GM15510 (cell line): ENCODE data around the gene GNA15.

Source experiments
- POLR2A ChIP-seq: IDR thresholded peaks from 3 replicates; pipeline ENCODE4 v1.6.1; 2011; ENCODE audit warnings: borderline replicate concordance; ENCODE audit not compliant: insufficient read length; ENCODE audit errors: extremely low read depth

GNA15 gene

DNA sequence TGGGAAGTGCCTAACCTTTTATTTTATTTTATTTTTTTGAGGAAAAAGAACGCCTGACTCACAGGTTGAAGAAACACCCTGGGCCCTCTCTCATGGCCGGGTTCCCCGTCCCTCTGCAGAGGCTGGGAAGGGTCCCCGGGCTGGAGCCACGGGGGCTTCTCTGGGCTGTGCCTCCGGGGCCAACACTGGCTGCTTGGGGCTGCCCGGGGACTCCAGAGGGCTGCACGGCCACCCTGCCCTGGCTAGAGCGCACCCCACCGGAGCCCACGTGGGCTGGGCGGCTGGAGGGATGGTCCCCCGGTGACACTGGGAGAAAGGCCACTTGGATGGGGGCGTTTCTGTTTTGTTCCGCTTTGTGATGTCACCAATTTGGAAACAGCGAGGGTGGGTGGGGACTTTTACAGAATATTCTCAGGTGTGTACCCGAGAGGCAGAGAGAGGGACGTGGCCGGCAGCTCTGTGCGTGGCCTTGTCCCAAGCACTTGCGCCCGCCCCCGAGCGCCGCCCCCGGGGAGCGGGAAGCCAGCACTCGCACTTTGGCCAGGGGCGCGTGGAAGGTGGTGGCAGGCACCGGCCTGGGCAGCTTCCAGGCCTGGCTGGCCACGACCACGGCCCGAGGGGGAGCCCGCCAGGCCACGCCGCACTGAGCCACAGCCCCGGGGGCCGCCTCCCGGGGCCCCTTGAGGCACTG, 13.9 kb upstream of the GNA15 start:
- TF ChIP-seq POLR2A, result no peak

DNA sequence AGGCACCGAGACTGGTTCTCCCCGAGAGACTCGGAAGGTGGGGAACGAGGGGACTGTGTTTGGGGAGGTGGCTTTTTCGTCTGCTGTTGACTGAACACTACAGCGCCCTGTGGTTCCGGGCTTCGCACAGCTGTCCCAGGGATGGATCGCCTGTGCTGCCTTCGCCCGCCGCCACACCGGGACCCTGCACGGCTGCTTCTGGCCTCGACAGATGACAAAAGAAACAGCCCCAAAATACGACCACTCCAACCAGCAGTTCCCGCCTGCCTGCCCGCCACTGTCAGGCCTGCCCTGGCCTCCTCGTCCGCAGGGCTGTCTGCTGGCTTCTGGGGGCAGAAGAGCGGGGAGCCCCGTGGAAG, 13.3 kb upstream of the GNA15 start:
- no peak for TF ChIP-seq POLR2A

DNA sequence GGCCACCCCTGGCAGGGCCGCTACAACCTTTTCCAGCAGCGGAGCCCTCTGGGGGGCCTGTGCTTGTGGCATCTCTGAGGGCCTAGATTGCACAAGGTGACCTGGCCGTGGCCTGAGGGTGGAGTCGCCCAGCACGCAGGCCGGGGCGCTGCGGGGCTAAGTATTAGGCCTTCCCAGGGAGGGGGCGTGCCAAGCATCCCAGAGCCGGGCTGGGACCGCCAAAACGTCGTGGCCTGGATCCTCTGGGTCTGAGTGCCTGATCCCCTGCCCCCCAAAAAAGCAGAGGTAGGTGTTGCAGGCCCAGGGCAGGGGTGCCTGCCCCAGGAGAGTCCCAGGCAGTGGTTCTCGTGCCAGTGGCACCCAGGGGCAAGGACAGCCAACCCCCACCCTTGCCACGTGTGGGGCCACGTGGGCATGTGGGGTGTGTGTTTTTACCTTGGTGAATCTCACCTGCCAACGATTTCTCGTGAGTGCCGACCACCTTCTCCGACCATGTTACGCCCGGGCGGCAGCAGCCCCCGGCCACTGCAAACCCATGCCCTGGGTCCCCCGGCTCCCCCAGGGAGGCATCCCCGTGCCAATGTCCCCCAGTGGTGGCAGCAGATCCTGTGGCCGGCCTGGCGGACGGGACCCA, 12.6 kb upstream of the GNA15 start:
- TF ChIP-seq POLR2A, result no peak

DNA sequence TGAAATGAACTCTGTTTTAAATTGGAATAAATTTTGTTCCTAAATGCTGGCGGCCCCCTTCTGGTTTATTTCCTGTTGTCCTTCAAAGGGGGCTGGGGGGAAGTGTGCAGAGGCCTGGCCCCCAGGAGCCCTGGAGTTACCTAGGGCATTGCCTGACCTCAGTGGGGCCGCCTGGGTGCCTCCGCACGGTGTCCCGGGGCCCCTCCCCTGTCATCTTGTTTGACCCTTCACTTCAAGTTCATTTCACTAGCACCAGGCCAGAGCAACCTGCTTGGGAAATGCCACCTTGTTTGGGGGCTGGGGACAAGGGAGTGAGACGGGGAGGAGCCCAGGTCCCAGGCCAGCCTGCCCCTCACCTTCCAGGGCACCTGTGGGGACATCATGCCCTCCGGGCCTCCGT, 11.9 kb upstream of the GNA15 start:
- TF ChIP-seq POLR2A, result no peak

DNA sequence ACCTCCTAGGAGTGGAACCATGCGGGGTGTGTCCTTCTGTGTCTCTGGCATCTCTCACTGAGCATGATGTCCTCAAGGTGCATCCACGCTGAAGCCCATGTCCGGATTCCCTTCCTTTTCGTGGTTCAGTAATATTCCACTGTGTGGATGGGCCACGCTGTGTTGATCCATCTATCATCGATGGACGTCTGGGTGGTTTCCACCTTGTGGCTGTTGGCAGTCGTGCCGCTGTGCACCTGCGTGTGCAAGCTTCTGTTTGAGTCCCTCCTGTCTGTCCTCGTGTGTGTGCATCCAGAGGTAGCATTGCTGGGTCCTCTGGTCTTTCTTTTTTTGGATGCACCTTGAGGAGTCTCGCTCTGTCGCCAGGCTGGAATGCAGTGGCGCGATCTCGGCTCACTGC, 11.2 kb upstream of the GNA15 start:
- TF ChIP-seq POLR2A, result no peak

DNA sequence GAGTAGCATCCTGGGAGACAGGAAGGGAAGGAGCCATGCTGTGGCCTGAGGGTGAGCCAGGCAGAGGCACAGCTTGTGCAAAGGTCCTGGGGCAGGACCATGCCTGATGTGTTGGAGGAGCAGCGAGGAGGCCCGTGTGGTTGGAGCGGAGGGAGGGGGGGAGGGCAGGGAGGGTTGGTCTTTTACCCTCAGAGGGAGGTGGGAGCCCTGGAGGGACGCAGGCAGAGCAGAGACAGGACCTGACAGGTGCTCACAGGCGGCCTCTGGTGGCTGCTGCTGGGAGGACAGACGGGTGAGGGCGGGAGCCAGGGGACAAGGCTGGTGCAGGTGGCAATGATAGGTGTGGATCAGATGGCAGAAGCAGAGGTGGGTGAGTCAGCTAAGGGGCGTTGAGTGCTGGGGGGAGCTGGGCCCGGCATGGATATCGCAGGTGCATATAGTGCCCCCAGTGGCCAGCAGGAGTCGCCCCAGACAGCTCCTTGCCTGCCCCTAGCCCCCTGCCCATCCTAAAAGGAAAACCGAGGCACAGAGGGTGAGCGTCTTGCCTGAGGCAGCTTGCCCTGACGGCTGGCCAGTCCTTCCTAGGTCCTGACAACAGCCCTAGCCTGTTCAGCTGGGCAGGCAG, 9.8 kb upstream of the GNA15 start:
- TF ChIP-seq POLR2A, result no peak

DNA sequence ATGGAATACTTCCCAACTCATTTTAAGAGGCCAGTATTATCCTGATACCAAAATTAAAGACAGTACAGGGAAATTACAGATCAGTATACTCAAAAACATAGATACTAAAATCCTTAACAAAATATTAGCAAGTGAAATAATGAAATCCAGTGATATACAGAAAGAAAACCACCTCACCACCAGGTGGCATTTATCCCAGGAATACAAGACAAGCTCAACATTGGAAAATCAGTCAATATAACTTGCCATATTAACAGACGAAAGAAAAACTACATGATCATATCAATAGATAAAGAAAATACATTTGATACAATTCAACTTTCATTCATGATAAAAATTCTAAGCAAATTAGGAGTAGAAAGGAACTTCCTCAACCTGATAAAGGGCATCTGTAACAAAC, 6.7 kb upstream of the GNA15 start:
- TF ChIP-seq POLR2A, result no peak

DNA sequence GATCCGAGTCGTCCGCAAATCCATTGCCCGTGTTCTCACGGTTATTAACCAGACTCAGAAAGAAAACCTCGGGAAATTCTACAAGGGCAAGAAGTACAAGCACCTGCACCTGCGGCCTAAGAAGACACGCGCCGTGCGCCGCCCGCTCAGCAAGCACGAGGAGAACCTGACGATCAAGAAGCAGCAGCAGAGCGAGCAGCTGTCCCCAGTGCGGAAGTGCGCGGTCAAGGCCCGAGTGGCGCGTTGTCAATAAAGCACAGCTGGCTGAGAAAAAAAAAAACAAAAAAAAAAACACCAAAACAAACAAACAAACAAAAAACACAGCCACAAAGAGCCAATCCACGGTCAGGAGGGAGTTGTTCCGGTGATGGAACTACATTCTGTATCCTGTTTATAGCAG, 4.7 kb upstream of the GNA15 start:
- no peak for TF ChIP-seq POLR2A

DNA sequence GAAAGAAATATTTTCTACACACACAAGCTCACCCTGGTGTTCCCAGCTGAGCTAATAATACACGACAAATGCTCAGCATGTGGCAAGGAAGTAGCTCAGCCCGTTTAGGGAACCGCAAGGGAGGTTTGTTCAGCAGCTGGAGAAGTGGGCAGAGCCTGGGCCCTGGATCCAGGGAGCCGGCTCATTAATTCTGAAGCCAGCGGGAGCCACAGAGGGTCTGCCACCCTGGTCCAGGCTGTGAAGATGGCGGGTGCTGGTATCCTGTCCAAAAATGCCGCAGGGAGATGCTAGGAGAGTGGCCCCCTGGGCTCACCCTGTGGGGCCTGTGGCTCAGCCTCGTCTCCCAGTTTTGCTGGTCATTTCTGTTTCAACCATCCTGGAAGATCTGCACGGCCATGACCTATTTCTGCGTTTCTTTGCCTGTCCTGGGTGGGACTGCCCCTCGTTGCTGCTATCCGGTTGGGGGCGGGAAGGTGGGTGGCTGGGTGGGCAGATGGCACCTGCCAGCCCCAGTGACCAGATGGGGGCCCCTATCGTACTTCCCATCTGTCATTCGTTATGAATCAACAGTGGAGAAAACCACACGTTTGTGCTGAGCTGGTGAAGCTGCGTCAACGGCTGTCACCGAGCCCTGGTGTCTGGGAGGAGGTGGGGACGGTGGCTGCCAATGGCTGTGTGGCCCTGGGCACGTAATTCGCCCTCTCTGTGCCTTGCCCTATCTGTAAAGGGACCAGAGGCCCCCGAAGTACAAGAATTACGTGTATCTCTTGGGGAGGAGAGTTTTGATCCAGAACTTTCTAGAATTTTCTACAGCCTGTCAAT, 2.7 kb upstream of the GNA15 start:
- TF ChIP-seq POLR2A, result no peak

DNA sequence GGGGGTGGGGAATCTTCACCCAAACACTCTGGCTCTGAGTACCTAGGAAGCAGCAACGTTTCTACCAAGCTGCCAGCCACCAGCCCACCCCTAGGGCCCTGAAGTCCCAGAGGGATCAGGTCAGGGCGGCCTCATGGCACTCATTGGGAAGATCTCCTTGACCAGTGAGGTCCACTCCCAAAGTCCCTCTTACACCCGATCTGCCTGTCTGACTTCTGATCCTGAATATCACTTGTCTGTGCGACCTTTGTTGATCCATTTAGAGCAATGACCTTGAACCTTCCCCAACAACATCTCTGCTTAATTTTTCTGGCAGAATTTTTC, 2.1 kb upstream of the GNA15 start:
- no peak for TF ChIP-seq POLR2A

DNA sequence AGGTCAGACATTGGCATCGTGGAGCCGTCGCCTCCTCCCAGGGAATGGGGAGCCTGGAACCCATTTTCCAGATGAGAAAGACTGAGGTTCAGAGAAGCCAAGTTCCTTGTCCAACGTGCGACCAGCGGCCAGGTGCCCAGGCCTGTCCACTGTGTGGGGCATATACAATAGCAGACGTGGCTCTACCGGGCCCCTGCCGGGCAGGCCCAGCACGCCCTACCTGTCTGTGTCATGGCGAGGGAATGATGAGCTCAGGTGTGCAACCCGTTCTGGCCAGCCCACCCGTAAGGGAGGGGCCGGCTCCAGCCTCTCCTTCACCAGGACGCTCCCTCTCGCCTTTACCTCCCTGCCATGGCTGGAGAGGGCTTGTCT, 837 bp downstream of the GNA15 start:
- TF ChIP-seq POLR2A, result no peak

DNA sequence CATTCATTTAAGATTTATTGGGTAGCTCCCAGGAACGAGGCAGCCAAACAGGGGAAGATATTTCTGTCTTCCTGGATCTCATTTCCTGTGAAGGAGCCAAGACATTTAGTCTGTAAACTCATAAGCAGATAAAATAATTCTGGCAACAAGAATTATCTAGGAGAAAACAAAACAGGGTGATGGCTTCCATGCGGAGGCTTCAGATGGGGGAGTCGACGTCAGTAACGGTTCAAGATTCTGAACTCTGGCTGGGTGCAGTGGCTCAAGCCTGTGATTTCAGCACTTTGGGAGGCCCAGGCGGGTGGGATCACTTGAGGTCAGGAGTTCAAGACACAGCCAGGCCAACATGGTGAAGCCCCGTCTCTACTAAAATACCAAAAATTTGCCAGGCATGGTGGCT, 1.3 kb downstream of the GNA15 start:
- no peak for TF ChIP-seq POLR2A

DNA sequence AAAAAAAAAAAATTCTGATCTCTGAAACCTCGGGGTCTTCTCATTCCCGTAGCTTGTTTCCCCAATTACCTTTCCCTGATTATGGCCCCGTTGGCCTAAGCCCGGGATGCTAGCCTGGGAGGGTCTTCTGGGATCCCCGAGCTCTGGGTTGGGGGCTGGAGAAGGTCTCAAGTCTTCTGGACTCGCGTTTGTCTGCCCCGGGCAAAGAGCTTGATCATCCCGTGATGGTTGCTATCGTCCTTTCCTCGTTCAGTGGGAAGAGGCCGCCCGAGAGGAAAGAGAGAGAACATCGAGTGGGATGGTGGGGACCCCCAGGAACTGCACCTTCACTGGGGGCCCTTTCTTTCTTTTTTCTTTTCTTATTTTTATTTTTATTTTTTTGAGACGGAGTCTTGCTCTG, 2.4 kb downstream of the GNA15 start:
- no peak for TF ChIP-seq POLR2A

DNA sequence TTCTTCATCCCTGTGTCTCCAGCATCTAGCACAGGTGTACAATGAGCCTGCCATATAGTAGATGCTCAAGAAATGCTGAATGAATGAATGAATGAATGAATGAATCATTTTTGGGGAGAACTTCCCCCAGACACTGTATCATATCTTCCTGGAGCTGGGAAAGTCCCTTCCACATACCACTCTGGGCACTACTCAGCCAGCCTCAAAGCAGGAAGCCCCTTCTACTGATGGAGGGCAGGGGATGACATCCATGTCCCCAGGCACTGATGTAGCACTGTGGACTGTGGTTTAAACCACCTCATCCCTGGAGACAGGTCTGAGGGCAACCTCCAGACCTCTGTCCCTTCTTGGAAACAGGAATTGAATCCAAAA, 4.8 kb downstream of the GNA15 start:
- TF ChIP-seq POLR2A, result no peak

DNA sequence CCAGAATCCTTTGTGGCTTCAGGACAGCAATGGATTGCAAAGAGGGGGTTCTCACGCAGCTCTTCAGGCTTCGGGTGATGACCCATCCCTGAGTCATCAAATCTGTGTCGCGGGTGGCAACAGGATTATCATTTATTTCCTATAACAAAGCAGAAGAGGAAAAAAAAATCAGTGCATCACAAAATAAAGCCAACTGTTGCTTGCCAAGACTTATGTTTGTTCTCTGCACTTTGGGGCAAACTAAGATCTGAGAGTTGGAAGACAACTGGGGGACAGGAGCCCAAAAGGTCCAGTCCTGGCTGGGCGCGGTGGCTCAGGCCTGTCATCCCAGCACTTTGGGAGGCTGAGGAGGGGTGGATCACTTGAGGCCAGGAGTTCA, 6.4 kb downstream of the GNA15 start:
- no peak for TF ChIP-seq POLR2A
